IMR-90 (cell line): ENCODE data around the gene PLCL1.

Experiments used
- BHLHE40 ChIP-seq: fragments of 150-350 bp; IDR thresholded peaks from 2 replicates; pipeline ENCODE4 v1.6.1; 2016; ENCODE audit warnings: mild to moderate bottlenecking, low read depth, low read length
- CEBPB ChIP-seq: IDR thresholded peaks from 2 replicates; pipeline ENCODE4 v1.6.1; 2012; ENCODE audit warnings: low read depth, low read length, improper control_type of control experiment
- POLR2A ChIP-seq: IDR thresholded peaks from 2 replicates; pipeline ENCODE4 v1.6.1; 2012; ENCODE audit warnings: mild to moderate bottlenecking, low read depth, low read length
- SMC3 ChIP-seq: fragments of 150-350 bp; IDR thresholded peaks from 2 replicates; pipeline ENCODE4 v1.6.1; 2016; ENCODE audit warnings: low read depth, mild to moderate bottlenecking, antibody characterized with exemption, low read length, moderate library complexity
- TF ChIP-seq, protein P1 (sequence below): conservative IDR thresholded peaks from 2 replicates; pipeline ENCODE4 v1.5.1; 2012; ENCODE audit warnings: mild to moderate bottlenecking, low read depth, low read length, improper control_type of control experiment

DNA sequence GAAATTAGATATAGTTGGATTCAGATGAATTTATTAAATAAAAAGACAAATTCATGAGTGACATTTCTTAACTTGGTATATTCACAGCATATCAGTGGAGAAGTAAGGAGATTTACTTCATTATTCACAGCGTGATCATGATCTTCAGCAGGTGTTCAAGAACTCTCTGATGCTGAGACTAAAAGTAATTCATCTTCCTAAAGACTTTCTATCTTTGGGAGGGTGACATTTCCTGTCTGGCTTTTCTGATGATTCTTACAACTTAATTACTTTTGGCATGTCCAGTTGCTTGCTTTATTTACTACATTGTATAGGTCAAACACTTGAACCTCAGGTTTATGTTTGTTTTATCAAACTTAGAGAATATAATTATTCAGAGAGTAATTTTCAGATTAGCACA, 224.6 kb downstream of the PLCL1 start:
- TF ChIP-seq, protein P1, sequence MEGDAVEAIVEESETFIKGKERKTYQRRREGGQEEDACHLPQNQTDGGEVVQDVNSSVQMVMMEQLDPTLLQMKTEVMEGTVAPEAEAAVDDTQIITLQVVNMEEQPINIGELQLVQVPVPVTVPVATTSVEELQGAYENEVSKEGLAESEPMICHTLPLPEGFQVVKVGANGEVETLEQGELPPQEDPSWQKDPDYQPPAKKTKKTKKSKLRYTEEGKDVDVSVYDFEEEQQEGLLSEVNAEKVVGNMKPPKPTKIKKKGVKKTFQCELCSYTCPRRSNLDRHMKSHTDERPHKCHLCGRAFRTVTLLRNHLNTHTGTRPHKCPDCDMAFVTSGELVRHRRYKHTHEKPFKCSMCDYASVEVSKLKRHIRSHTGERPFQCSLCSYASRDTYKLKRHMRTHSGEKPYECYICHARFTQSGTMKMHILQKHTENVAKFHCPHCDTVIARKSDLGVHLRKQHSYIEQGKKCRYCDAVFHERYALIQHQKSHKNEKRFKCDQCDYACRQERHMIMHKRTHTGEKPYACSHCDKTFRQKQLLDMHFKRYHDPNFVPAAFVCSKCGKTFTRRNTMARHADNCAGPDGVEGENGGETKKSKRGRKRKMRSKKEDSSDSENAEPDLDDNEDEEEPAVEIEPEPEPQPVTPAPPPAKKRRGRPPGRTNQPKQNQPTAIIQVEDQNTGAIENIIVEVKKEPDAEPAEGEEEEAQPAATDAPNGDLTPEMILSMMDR: no peak
- TF ChIP-seq POLR2A: no peak
- TF ChIP-seq BHLHE40: no peak
- no peak for TF ChIP-seq SMC3
- TF ChIP-seq CEBPB: no peak
